ENCODE data around the gene ZBTB21. TPM values are rescaled to one million over a fixed set of nuclear protein-coding genes. Genes with fewer than 3 reads are reported as not detected.

Gene ZBTB21
- polyA plus RNA-seq, 1 experiment: 13.4 TPM

- no peak for DNase-seq (ENCODE audit: low read depth, low spot score)
- POLR2A ChIA-PET: no interaction called here
- Histone ChIP-seq H3K9me3 (ENCODE audit: control insufficient read depth, insufficient read depth, low read length) (peaks cover 6% of the 10 kb centered on the region), H3K27ac (ENCODE audit: low read depth, low read length) (no peak overlapping the region), H3K4me3 (ENCODE audit: low read depth, low read length) (no peak overlapping the region), H3K27me3 (ENCODE audit: control insufficient read depth, insufficient read depth, low read length) (no peaks in the 10 kb centered on the region)
- CTCF ChIA-PET: no interaction called here
- TF ChIP-seq CTCF (IDR thresholded peaks at IDR 0.05; ENCODE audit: low read depth, low read length): no peak
Observed at GRCh38 chr21:42043201-42043895, 33.2 kb upstream of the ZBTB21 start.

GRCh38 chr21:42042651-42043050 is 32.5 kb upstream of the ZBTB21 start:
- H3K27me3 ChIP-seq (ENCODE audit: control insufficient read depth, insufficient read depth, low read length): no peaks in the 10 kb centered on the region
- no peak for DNase-seq (ENCODE audit: low read depth, low spot score)
- CTCF ChIA-PET: interaction anchor here (0.8 to 1.0 kb wide), 2 partner anchors 66 to 75 kb away, joined by 4 read pairs; no protein-coding TSS in a partner anchor
- TF ChIP-seq CTCF (IDR thresholded peaks at IDR 0.05; ENCODE audit: low read depth, low read length): no peak
- no peak overlapping the region for H3K27ac ChIP-seq (ENCODE audit: low read depth, low read length)
- H3K4me3 ChIP-seq (ENCODE audit: low read depth, low read length): no peak overlapping the region
- H3K9me3 ChIP-seq (ENCODE audit: control insufficient read depth, insufficient read depth, low read length): peaks cover 7% of the 10 kb centered on the region
- POLR2A ChIA-PET: no interaction called here

GRCh38 chr21:42041711-42042110 is 31.6 kb upstream of the ZBTB21 start:
- no peak for TF ChIP-seq CTCF (IDR thresholded peaks at IDR 0.05; ENCODE audit: low read depth, low read length)
- POLR2A ChIA-PET: no interaction called here
- DNase-seq (ENCODE audit: low read depth, low spot score): no peak
- peaks cover 7% of the 10 kb centered on the region for H3K9me3 ChIP-seq (ENCODE audit: control insufficient read depth, insufficient read depth, low read length)
- H3K4me3 ChIP-seq (ENCODE audit: low read depth, low read length): no peak overlapping the region
- CTCF ChIA-PET: interaction anchor here (1.0 kb wide), 1 partner anchor 67 kb away, joined by 4 read pairs; no protein-coding TSS in a partner anchor
- H3K27ac ChIP-seq (ENCODE audit: low read depth, low read length): no peak overlapping the region
- no peaks in the 10 kb centered on the region for H3K27me3 ChIP-seq (ENCODE audit: control insufficient read depth, insufficient read depth, low read length)

- DNase-seq (ENCODE audit: low read depth, low spot score): no peak
- Histone ChIP-seq H3K9me3 (ENCODE audit: control insufficient read depth, insufficient read depth, low read length) (peaks cover 7% of the 10 kb centered on the region), H3K27me3 (ENCODE audit: control insufficient read depth, insufficient read depth, low read length) (no peaks in the 10 kb centered on the region), H3K4me3 (ENCODE audit: low read depth, low read length) (no peak overlapping the region), H3K27ac (ENCODE audit: low read depth, low read length) (peak overlapping the region; percentile 100)
- no peak for TF ChIP-seq CTCF (IDR thresholded peaks at IDR 0.05; ENCODE audit: low read depth, low read length)
- ChIA-PET CTCF (no interaction called here), POLR2A (no interaction called here)
Observed at GRCh38 chr21:42041246-42041645, 31.1 kb upstream of the ZBTB21 start.

GRCh38 chr21:42040411-42041180 is 30.4 kb upstream of the ZBTB21 start:
- H3K27me3 ChIP-seq (ENCODE audit: control insufficient read depth, insufficient read depth, low read length): no peaks in the 10 kb centered on the region
- DNase-seq (ENCODE audit: low read depth, low spot score): peak; percentile 100
- H3K27ac ChIP-seq (ENCODE audit: low read depth, low read length): peak overlapping the region; percentile 100
- POLR2A ChIA-PET: interaction anchor here (0.6 to 1.5 kb wide), 11 partner anchors 10 to 425 kb away, joined by 3 to 7 read pairs (median 4); partner anchors contain the start of gene ZBTB21
- peak overlapping the region; percentile 49 for H3K4me3 ChIP-seq (ENCODE audit: low read depth, low read length)
- CTCF ChIA-PET: no interaction called here
- H3K9me3 ChIP-seq (ENCODE audit: control insufficient read depth, insufficient read depth, low read length): peaks cover 9% of the 10 kb centered on the region
- TF ChIP-seq CTCF (IDR thresholded peaks at IDR 0.05; ENCODE audit: low read depth, low read length): no peak
